ENCODE results near the gene CTSD.

Gene CTSD

GRCh38 chr11:1751531-1751921 lies 12.2 kb downstream of the CTSD start:
- TF ChIP-seq, protein P1, sequence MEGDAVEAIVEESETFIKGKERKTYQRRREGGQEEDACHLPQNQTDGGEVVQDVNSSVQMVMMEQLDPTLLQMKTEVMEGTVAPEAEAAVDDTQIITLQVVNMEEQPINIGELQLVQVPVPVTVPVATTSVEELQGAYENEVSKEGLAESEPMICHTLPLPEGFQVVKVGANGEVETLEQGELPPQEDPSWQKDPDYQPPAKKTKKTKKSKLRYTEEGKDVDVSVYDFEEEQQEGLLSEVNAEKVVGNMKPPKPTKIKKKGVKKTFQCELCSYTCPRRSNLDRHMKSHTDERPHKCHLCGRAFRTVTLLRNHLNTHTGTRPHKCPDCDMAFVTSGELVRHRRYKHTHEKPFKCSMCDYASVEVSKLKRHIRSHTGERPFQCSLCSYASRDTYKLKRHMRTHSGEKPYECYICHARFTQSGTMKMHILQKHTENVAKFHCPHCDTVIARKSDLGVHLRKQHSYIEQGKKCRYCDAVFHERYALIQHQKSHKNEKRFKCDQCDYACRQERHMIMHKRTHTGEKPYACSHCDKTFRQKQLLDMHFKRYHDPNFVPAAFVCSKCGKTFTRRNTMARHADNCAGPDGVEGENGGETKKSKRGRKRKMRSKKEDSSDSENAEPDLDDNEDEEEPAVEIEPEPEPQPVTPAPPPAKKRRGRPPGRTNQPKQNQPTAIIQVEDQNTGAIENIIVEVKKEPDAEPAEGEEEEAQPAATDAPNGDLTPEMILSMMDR (IDR thresholded peaks at IDR 0.05; ENCODE audit: low read depth, low read length), result no peak
- no peak for DNase-seq (ENCODE audit: low read depth, low spot score)
- in situ Hi-C loops (cut with HindIII; ENCODE audit: low sequenced_read_pairs), result no loop called here
- no peak overlapping the region for H3K4me3 ChIP-seq (ENCODE audit: low read depth, low read length)

GRCh38 chr11:1750840-1751530 lies 12.7 kb downstream of the CTSD start:
- in situ Hi-C loops (cut with HindIII; ENCODE audit: low sequenced_read_pairs), result no loop called here
- TF ChIP-seq, protein P1 (IDR thresholded peaks at IDR 0.05; ENCODE audit: low read depth, low read length), result no peak
- H3K4me3 ChIP-seq (ENCODE audit: low read depth, low read length), result no peak overlapping the region
- DNase-seq (ENCODE audit: low read depth, low spot score), result no peak

GRCh38 chr11:1750481-1750839 lies 13.3 kb downstream of the CTSD start, which contains the start of gene IFITM10:
IFITM10 (minus strand) TSS chr11:1750595; CDS start chr11:1750442, 153 bp downstream.
- in situ Hi-C loops (cut with HindIII; ENCODE audit: low sequenced_read_pairs), result no loop called here
- peak within 1 kb of the TSS; percentile 48 for H3K4me3 ChIP-seq (ENCODE audit: low read depth, low read length)
- TF ChIP-seq, protein P1 (IDR thresholded peaks at IDR 0.05; ENCODE audit: low read depth, low read length), result no peak
- no peak for DNase-seq (ENCODE audit: low read depth, low spot score)

DNA sequence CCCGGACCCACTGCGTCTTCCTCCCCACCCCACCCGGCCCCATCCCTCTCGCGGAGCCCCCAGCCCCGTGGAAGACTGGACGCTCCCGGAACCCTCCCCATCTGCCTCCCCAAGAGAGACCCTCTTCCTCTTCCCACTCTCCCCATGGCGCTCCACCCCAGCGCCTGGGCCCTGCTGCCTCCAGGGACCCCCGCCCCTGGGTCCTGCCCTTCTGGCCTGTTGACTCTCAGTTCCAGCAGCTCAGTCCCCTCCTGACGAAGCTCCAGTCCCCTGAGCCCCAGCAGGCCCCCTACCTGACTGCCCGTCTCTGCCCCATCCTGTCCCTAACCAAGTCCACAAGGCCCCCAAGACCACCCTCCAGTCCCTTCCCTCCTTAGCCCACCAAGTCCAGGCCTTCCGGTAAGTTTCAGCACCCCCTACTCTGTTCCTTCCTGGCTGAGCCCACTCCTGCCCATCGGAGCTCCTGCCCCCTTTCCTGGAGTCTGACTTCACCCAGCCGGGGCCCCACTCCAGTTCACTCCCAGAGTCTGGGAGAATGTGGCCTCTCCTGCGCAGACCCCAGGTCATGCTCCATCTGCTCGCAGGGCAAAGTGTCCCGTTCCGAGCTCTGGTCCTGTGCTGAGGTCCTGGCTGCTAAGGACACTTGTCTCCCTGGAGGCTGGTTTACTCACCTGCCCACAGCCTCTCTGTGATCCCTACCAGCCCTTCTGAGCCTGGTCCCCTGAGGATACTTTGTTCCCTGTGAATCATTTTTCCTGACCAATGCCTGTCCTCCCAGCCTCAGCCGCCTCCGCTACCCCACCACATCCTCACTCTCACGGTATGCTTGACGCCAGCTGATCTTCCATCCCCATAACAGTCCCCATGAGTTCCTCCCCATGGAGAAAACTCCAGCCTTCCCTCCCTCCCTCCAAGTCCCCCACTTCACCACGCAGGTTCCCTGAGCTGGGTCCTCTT lies 14.1 kb downstream of the CTSD start:
- TF ChIP-seq, protein P1 (IDR thresholded peaks at IDR 0.05; ENCODE audit: low read depth, low read length), result no peak
- in situ Hi-C loops (cut with HindIII; ENCODE audit: low sequenced_read_pairs), result no loop called here
- DNase-seq (ENCODE audit: low read depth, low spot score), result peak; percentile 67
- H3K4me3 ChIP-seq (ENCODE audit: low read depth, low read length), result peak overlapping the region; percentile 48

GRCh38 chr11:1748636-1749394 lies 14.9 kb downstream of the CTSD start:
- no peak for DNase-seq (ENCODE audit: low read depth, low spot score)
- peak overlapping the region; percentile 48 for H3K4me3 ChIP-seq (ENCODE audit: low read depth, low read length)
- TF ChIP-seq, protein P1 (IDR thresholded peaks at IDR 0.05; ENCODE audit: low read depth, low read length), result no peak
- in situ Hi-C loops (cut with HindIII; ENCODE audit: low sequenced_read_pairs), result no loop called here
